ENCODE data around the gene APOL2.
A peak's percentile ranks its signal among the peaks of the same experiment; 100 is the strongest.
"Not testable (repeated sequence)": the region's sequence is repeated elsewhere in the genome, so short reads cannot be mapped to it uniquely, and the experiment has no call there.

Gene APOL2

DNA sequence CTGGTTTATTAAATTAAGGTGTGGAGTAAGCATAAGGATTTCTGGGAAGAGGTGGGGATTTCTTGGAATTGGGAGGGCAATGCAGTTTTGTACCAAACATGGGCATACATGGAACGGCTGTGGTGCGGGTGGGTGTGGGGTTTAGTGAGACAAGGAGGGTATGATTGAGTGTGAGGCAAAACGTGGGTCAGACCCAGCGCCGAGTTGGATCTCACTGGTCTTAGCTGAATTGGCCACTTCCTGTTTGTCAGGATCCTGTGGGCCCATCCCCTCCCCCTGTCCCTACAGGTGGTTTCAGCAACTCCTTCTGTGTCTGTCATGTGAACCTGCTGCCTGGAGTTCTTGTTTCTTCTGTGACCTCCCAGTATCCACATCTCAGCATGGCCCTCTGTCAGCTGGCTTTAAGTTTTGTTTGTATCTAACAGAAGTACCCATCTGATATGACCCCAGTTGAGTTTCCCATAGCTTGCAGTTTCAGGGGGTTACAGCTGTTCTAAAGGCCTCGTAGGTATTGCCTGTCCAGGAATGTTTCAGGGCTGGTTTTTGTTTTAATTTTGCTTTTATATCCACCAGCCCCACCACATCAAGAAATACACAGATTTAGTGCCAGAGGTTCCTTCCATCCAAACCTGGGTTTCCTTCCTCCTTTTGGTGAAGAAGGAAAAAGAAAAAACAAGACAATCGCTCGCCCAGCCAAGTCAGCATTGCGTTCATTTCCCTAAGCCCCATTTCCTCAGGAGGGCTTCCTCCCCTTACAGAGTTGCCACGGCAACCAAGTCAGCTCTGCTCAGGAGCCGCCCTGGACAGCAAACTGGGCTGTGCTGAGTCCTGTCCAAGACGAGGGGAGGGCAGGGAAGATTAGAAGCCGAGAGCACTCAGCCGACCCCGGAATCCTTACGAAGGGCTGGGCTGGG, 19.6 kb upstream of the APOL2 start:
- Histone ChIP-seq H3K27ac (ENCODE audit: low read depth, low read length) (peak overlapping the region; percentile 53), H3K36me3 (ENCODE audit: control insufficient read depth, insufficient read depth, low read length) (no peaks in the 10 kb centered on the region), H3K4me1 (ENCODE audit: control insufficient read depth, insufficient read depth, low read length) (peaks cover 13% of the 10 kb centered on the region), H3K27me3 (ENCODE audit: control insufficient read depth, insufficient read depth, low read length) (no peaks in the 10 kb centered on the region), H3K9ac (ENCODE audit: low read length) (no peak overlapping the region), H3K4me3 (ENCODE audit: low read length) (no peak overlapping the region)

DNA sequence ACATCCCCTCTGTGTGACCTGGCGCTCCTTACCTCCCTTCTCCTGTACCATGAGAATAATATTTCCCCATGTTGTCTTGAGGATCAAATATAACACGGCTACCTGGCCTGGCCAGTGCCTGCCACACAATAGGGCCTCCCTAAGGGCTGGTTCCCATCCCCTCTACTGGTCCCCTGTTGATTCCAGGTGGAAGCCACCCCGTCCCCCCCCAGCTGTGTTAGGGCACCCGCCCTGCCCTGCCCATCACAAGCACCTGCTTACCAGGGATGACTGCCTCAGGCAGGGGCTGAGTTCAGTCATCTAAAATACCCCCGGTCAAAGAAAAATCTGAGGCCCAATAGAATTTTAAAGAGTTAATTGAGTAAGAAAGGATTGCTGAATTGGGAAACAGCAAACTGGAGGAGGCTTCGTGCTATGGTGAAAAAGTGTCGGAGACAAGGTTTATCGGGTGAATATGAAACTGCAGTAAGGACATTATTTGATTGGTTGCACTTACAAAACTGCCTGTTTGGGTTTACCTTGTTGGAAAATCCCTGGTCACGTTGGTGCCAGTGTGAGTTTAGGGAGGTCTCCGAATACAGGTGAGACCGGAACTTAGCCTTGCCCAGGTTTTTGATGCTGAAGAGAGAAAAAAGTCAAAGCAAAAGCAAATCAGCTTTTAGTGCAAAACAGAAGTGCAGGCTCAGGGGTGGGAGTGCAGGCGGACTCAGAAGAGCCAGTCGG, 18.8 kb upstream of the APOL2 start:
- H3K9ac ChIP-seq (ENCODE audit: low read length), result no peak overlapping the region
- H3K4me3 ChIP-seq (ENCODE audit: low read length), result no peak overlapping the region
- peaks cover 19% of the 10 kb centered on the region for H3K4me1 ChIP-seq (ENCODE audit: control insufficient read depth, insufficient read depth, low read length)
- H3K27me3 ChIP-seq (ENCODE audit: control insufficient read depth, insufficient read depth, low read length), result no peaks in the 10 kb centered on the region
- H3K27ac ChIP-seq (ENCODE audit: low read depth, low read length), result no peak overlapping the region
- H3K36me3 ChIP-seq (ENCODE audit: control insufficient read depth, insufficient read depth, low read length), result no peaks in the 10 kb centered on the region

DNA sequence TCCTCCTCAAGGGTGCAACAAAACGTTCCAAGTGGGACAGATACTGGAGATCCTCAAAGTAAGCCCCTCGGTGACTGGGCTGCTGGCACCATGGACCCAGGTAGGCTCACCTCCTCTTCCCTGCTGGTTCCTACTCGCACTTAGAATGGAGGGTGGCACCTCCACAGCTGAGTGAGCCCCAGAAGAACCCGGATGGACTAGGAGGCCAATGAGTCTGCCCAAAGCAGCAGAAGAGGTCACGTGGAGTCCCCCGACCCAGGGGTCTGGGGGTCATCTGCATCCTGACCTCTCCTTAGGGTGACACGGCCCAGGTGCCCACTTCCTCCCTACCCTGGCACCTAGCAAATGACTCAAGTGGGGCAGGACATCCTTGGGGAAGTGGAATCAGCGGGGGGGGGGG, 18.0 kb upstream of the APOL2 start:
- peaks cover 19% of the 10 kb centered on the region for H3K4me1 ChIP-seq (ENCODE audit: control insufficient read depth, insufficient read depth, low read length)
- H3K36me3 ChIP-seq (ENCODE audit: control insufficient read depth, insufficient read depth, low read length), result no peaks in the 10 kb centered on the region
- no peak overlapping the region for H3K9ac ChIP-seq (ENCODE audit: low read length)
- no peaks in the 10 kb centered on the region for H3K27me3 ChIP-seq (ENCODE audit: control insufficient read depth, insufficient read depth, low read length)
- H3K27ac ChIP-seq (ENCODE audit: low read depth, low read length), result no peak overlapping the region
- H3K4me3 ChIP-seq (ENCODE audit: low read length), result no peak overlapping the region

DNA sequence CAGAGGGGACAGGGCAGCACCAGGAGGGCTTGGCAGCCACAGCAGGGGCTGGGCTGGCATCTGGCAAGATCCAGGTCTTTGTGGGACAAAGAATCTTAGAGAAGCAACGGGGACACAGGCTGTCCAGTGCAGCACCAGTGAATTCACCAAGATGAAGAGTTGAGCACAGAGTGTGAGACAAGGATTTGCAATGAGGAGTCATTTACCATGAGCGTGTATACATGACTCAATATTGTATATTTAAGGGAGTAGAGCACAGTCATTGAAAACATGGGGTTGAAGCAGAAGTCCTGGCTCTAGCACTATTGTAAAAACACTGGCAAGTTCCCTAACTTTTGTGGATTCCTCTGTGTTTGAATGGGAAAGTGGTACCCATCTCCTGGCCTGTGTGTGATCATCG, 17.2 kb upstream of the APOL2 start:
- Histone ChIP-seq H3K27me3 (ENCODE audit: control insufficient read depth, insufficient read depth, low read length) (no peaks in the 10 kb centered on the region), H3K4me3 (ENCODE audit: low read length) (no peak overlapping the region), H3K36me3 (ENCODE audit: control insufficient read depth, insufficient read depth, low read length) (no peaks in the 10 kb centered on the region), H3K4me1 (ENCODE audit: control insufficient read depth, insufficient read depth, low read length) (peaks cover 19% of the 10 kb centered on the region), H3K27ac (ENCODE audit: low read depth, low read length) (no peak overlapping the region), H3K9ac (ENCODE audit: low read length) (no peak overlapping the region)

DNA sequence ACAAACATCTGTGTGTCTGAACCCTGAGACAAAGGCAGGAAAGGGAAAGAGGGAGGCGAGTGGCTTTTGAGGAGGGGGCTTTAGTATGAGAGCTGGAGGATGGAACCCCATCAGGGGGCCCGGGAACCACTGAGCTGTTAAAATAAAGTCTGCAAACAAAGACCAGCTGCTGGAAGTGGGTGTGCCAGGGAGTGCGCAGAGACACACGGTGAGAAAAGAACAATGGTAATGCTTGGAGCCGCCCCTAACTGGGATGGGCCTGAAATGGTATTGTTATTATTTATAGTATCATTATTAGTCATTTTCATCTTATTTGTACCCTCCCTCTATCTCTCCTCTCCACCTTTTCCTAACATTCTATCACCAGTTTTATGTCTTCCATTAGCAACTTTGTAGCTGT, 16.2 kb upstream of the APOL2 start:
- H3K9ac ChIP-seq (ENCODE audit: low read length); H3K36me3 ChIP-seq (ENCODE audit: control insufficient read depth, insufficient read depth, low read length); H3K27me3 ChIP-seq (ENCODE audit: control insufficient read depth, insufficient read depth, low read length): not testable (repeated sequence)
- Histone ChIP-seq H3K4me1 (ENCODE audit: control insufficient read depth, insufficient read depth, low read length) (peaks cover 19% of the 10 kb centered on the region), H3K4me3 (ENCODE audit: low read length) (peak overlapping the region; percentile 29), H3K27ac (ENCODE audit: low read depth, low read length) (peak overlapping the region; percentile 73)

DNA sequence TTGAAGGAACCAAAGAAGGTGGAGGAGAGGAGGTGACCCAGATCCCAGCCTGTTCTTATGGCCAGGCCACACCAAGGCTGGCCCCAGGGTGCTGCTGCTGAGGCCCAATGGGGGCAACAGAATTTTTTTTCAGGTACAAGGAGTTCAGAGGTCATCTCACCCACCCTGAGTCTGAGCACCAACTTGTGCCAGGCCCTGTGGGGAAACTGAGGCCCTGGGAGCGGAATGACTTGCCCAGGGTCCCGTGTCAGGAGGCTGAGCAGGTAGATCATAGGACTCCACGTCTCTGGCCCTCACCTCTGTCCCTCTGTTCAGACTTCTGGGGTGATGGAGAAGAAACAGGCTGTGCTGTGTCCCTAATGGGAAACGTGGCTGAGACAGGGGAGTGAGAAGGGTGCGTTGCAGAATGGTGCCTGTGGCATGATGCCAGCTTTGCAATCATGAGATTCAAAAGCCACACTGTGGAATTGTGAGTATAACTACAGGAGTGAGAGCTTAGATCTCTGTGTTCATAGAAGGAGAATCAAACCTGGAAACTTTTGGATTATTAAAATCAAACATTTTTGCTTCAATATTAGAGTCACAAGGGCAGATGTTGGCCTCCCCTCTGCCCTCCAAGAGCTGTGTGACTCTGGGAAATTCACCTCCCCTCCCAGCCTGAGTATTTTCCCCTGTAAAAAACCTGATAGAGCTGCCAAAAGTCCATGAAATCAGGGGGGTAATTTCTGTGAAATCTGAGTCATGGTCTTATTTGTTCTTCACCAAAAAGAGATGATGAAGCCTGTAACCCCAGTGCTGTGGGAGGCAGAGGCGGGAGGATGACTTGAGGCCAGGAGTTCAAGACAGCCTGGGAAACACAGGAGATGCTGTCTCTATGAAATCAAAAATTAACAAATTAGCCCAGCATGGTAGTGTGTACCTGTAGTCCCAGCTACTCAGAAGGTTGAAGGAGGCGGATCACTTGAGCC, 14.5 kb upstream of the APOL2 start:
- Histone ChIP-seq H3K36me3 (ENCODE audit: control insufficient read depth, insufficient read depth, low read length) (no peaks in the 10 kb centered on the region), H3K27me3 (ENCODE audit: control insufficient read depth, insufficient read depth, low read length) (no peaks in the 10 kb centered on the region), H3K27ac (ENCODE audit: low read depth, low read length) (peak overlapping the region; percentile 79), H3K4me1 (ENCODE audit: control insufficient read depth, insufficient read depth, low read length) (peaks cover 19% of the 10 kb centered on the region), H3K9ac (ENCODE audit: low read length) (peak overlapping the region; percentile 1), H3K4me3 (ENCODE audit: low read length) (peak overlapping the region; percentile 53)

DNA sequence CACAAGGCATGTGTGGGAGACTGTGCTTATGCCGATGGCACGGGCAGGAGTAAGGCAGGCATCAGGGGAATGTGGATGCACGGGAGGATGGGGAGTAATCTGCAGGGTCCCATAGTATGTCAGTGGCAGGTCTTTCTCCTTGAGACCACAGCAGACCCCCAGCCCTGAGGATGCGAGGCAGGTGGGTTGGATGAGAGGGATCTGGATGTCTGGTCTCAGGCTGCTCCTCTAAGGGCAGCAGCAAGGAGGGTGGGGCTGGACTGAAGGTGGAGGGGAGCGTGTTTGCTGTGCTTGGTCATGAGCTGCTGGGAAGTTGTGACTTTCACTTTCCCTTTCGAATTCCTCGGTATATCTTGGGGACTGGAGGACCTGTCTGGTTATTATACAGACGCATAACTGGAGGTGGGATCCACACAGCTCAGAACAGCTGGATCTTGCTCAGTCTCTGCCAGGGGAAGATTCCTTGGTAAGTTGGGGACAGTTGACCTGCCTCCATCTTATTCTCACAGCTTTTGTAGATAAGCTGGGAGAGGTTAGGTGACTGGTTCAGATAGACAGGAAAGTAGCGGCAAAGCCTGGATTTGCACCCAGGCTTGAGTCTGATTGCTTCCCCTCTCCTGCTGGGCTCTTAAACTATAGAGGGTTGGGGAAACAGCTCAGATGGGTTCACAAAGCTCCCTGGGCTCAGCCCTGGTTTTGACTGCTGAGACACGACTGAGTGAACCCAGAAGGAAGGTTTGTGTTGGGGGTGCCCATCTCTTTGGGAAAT, 13.6 kb upstream of the APOL2 start, which contains the start of gene APOL1:
APOL1 (plus strand) TSS at position 380 of the 769 bp plus-strand sequence. CDS start 1,823 bp downstream, outside the sequence.
- Histone ChIP-seq H3K27ac (ENCODE audit: low read depth, low read length) (peak within 1 kb of the TSS; percentile 79), H3K9ac (ENCODE audit: low read length) (peak within 1 kb of the TSS; percentile 1), H3K4me1 (ENCODE audit: control insufficient read depth, insufficient read depth, low read length) (peaks cover 19% of the 10 kb centered on the region), H3K4me3 (ENCODE audit: low read length) (peak within 1 kb of the TSS; percentile 53), H3K36me3 (ENCODE audit: control insufficient read depth, insufficient read depth, low read length) (no peaks in the 10 kb centered on the region), H3K27me3 (ENCODE audit: control insufficient read depth, insufficient read depth, low read length) (no peaks in the 10 kb centered on the region)

DNA sequence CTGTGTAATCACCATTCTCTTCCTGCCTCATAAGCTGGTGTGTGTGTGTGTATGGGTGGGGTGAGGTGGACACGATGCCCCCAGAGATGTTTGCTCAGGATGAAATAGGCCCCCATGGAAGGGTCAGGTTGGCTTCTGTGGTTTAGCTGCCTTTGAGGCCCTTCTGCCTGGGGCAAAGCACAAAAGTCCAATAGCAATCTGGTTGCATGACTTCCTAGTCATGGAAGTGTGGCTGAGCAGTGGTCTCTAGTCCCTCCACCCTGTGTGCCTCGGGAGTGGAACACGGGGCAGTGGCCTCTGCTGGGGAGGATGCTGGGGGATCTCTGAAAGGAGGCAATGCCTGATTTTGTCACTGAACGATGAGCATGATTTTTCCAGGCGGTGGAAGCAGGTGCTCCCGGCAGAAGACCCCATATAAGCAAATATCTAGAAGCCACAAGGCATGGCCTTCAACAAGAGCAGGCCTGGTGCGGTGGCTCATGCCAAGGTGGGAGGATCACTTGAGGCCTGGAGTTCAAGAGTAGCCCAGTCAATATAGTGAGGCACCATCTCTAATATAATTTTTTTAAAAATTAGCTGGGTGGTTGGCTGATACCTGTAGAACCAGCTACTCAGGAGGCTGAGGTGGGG, 12.8 kb upstream of the APOL2 start:
- H3K27ac ChIP-seq (ENCODE audit: low read depth, low read length); H3K9ac ChIP-seq (ENCODE audit: low read length); H3K36me3 ChIP-seq (ENCODE audit: control insufficient read depth, insufficient read depth, low read length); H3K4me3 ChIP-seq (ENCODE audit: low read length); H3K27me3 ChIP-seq (ENCODE audit: control insufficient read depth, insufficient read depth, low read length): not testable (repeated sequence)
- H3K4me1 ChIP-seq (ENCODE audit: control insufficient read depth, insufficient read depth, low read length), result peaks cover 19% of the 10 kb centered on the region

DNA sequence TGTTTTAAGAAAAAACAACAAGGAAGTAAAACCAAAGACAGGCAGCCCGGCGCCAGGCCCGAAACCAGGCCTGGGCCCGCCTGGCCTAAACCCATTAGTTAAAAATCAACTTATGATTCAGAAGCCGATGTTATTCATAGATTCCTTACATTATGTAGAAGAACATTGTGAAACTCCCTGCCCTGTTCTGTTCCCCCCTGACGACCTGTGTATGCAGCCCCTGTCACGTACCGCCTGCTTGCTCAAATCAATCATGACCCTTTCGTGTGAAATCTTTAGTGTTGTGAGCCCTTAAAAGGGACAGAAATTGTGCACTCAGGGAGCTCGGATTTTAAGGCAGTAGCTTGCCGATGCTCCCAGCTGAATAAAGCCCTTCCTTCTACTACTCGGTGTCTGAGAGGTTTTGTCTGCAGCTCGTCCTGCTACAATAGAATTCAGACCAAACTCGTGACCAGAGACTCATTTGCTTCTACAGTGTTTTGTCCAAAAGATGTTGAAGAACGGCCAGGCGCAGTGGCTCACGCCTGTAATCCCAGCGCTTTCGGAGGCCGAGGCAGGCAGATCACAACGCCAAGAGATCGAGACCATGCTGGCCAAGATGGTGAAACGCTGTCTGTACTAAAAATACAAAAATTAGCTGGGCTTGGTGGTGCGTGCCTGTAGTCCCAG, 11.1 kb upstream of the APOL2 start:
- H3K4me3 ChIP-seq (ENCODE audit: low read length); H3K27me3 ChIP-seq (ENCODE audit: control insufficient read depth, insufficient read depth, low read length); H3K9ac ChIP-seq (ENCODE audit: low read length); H3K36me3 ChIP-seq (ENCODE audit: control insufficient read depth, insufficient read depth, low read length); H3K27ac ChIP-seq (ENCODE audit: low read depth, low read length): not testable (repeated sequence)
- H3K4me1 ChIP-seq (ENCODE audit: control insufficient read depth, insufficient read depth, low read length), result peaks cover 19% of the 10 kb centered on the region

DNA sequence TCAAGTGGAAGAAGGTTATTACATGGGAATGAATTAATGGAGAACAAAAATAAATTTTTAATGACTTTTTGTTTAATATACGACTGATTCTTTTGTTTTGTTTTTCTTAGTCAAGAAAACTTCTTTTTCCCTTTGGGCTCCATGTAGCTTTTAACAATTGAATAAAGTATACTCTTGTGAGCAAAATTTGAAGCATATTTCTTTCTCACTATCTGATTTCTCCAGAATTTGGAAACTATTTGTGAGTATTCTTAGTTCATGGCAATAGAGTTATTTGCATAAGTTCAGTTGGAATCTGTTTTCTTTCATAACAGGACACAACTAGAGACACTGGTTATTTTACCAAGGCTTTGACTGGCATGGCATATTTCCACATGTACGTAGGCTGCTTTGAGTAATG, 9.8 kb upstream of the APOL2 start:
- Histone ChIP-seq H3K4me3 (ENCODE audit: low read length) (no peak overlapping the region), H3K9ac (ENCODE audit: low read length) (no peak overlapping the region), H3K36me3 (ENCODE audit: control insufficient read depth, insufficient read depth, low read length) (no peaks in the 10 kb centered on the region), H3K27ac (ENCODE audit: low read depth, low read length) (no peak overlapping the region), H3K4me1 (ENCODE audit: control insufficient read depth, insufficient read depth, low read length) (peaks cover 12% of the 10 kb centered on the region), H3K27me3 (ENCODE audit: control insufficient read depth, insufficient read depth, low read length) (no peaks in the 10 kb centered on the region)

DNA sequence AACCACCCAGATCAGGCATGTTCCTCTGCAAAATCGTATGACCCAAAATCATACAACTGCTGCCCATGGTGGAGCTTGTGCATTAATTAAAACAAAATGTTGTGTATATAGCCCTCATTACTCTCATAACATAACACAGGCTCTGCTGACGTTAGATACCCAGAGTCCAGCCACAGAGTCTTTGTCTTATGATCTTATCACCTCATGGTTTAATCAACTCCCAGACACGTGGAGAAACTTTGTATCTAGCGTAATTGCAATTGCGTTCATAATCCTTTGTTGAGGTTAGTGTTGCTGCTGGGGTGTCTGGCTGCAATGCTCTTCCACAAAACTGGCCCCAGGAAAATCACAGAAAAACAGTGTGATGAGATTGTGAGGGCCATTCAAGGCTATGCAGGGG, 8.6 kb upstream of the APOL2 start:
- H3K36me3 ChIP-seq (ENCODE audit: control insufficient read depth, insufficient read depth, low read length), result no peaks in the 10 kb centered on the region
- no peak overlapping the region for H3K9ac ChIP-seq (ENCODE audit: low read length)
- H3K27ac ChIP-seq (ENCODE audit: low read depth, low read length), result no peak overlapping the region
- no peak overlapping the region for H3K4me3 ChIP-seq (ENCODE audit: low read length)
- no peaks in the 10 kb centered on the region for H3K27me3 ChIP-seq (ENCODE audit: control insufficient read depth, insufficient read depth, low read length)
- H3K4me1 ChIP-seq (ENCODE audit: control insufficient read depth, insufficient read depth, low read length), result peaks cover 9% of the 10 kb centered on the region

Data from rectal smooth muscle tissue (tissue), 1 donor.